Stimulated activated CD4-positive, alpha-beta T cell treated with anti-CD3 and anti-CD28 coated beads, Interleukin-4, amount 100 ng/mL, for 1 hour (primary cell): ENCODE data around the gene SSTR5.
A peak's percentile ranks its signal among the peaks of the same experiment; 100 is the strongest.

Experiments used
- DNase-seq: peaks from one replicate; pipeline ENCODE4 v3.0.0-alpha.2; 2020

Gene SSTR5

DNA sequence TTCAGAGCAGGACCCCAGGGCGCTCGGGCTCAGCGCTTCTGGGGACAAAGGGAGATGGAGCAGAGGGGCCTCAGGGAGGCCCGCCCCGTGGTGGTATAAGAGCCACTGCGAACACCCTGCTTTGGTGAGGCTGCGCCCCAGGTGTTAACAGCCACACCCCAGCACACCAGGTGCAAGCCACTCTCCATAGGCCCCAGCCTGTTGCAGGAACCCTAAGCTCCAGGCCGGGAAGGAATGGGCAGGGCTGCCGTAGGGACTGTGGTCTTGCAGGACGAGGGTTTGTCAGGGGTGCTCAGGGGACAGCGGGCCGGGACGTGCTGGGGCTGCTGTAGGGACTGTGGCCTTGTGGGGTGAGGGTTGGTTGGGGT lies 17.0 kb upstream of the SSTR5 start:
- DNase-seq, result no peak

DNA sequence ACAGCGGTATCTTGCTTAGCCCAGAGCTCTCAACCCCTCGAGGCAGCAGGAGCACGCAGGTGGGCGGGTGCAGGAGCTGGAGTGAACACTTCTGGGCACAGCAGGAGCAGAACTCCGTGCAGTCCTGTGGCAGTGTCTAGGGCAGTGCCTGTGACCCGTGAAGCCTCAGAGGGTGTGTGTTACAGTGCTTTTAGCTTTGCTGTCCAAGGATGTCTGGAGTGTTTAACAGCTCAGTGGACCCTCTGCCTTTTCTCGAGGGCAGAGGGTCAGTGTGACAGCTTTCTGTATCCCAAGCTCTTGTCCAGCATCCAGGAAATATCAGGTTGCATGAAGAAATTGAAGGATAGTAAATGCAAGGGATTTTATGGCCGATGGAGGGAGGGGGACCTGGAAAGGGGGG lies 16.4 kb upstream of the SSTR5 start:
- DNase-seq, result no peak

DNA sequence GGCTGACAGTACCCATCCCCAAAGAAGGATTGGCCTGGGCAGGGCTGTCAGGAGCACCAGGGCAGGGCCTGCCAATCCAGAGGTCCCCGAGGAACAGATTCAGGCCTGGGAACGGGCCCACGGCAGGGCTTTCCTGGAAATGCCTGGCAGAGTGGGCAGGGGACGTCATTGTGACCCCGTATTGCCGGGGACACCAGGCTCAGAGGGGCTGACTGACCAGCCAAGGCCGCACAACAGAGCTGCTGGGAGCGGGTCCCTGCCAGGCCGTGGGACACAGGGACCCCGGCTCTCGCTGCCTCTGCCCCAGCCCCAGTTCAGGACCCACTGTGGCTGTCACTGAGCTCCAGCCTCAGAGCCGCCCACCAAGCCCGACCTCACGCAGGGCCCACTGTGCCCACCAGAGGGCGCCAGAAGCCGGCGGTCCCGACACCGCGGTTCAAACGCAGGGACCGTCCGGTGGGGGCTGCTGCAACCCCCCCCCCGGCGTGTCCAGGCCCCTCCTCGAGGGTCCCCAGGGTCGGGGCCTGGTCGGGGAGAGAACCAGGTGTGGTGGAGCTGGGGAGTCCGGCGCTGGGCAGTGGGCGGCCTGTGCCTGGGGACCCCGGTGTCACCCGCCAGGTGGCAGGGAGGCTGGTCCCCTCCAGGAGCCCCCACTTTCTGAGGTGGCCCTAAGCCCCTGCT lies 15.2 kb upstream of the SSTR5 start:
- DNase-seq, result peak; percentile 77

DNA sequence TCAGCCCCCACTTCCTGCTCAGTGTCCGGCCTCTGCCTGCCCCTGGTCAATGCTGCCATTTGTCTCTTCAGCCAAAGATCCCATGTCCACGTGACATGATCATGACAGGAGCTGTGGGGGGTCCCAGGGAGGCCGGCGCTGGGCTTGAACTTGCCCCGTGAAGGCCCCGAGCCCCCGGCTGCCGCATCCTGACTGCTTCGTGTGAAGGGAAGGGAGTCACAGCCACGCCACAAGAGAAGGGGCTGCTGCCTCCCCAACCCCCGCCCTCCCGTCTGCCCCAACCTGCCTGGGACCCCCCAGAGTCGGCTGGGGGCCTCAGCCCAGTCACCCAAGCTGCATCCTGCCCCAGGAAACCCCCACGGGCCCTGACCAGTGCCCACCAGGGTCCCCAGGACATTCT lies 14.3 kb upstream of the SSTR5 start:
- DNase-seq, result no peak

DNA sequence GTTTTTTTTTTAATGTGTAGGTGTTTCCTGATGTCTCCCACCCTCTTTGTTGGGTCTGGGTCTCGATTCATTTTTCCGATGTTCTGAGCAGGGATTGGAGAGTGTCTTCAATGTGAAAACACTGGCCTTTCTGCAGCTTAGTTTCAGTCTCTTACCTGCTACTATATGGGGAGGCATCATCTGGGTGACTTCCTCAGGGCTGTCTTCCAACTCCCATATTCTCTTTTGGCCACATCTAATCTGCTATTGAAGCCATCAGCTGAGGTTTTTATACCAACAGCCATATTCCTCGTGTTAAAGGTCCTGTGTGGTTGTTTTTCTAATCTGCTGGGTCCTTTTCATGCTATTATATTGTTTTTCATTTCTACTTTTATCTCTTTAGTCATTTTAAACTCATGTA lies 13.2 kb upstream of the SSTR5 start:
- no peak for DNase-seq

DNA sequence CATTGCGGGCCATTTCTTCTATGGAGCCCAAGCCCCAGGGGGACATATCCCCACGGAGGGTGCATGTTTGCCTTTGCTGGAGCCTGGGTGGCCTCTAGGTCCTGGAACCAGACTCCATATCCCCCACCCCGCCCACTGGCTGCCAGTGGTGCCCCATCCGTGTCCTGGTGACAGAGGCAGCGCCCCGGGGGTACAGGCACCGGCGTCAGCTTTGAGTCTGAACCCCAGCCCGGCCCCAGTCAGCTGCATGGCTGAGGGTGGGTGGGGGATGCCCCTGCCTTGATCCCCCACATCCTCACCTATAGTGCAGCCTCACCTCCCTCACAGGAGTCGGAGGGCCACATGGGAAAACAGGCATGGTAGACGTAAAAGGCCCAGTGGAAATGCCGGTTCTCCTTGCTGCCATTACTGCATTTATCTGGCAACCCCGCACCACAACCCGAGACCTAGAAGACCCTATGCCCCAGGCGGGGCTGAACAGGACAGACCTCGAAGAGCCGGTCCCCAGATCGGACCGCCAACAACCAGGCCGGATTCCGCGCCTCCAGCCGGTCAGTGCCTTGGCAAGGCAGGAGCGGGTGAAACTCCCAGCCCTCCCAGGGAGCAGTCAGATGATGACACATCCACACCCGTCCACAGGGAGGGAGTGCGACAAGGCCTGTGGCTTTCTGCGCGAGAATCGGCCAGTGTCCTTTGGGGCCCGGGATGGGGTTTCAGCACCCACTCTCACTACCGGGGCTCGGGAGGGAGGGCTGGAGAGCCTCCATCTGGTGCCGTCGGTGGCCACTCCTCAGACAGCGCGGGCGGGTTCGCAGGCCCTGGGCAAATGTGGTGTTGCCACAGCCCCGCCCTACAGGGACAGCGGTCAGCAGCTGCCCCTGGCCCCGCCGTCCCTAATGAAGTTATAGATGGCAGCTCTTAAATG lies 11.9 kb upstream of the SSTR5 start:
- DNase-seq, result no peak

DNA sequence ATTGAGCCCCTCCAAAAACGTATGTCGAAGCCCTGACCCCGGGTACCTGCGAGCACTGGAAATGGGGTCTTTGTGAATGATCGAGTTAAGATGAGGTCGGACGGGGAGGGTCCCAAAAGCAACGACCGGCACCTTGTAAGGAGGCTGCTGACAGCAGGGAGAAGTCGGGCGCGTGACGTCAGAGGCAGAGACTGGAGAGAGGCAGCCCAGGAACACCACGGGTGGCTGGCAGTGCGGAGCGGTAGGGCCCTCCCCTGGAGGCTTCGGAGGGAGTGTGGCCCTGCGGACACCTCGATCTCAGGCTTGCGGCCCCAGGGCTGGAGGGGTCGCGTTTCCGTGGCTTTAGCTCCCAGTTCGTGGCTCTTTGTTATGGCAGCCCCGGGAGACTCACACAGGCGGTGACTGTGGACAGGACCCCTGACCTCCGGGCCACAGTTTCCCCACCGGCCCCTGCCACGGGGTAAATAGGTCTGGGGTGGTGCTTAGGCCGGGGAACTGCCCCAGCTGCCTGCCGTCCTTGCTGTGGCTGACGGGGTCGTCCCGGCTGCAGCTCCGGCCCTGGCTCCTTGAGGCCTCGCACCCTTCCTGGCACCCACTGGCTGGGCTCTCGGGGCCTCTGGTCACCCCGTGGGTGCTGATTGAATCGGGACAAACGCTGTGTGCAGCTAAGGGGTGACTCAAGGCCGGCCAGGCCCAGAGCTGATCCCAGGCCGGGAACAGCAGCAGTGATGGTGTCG lies 10.6 kb upstream of the SSTR5 start:
- DNase-seq, result no peak

DNA sequence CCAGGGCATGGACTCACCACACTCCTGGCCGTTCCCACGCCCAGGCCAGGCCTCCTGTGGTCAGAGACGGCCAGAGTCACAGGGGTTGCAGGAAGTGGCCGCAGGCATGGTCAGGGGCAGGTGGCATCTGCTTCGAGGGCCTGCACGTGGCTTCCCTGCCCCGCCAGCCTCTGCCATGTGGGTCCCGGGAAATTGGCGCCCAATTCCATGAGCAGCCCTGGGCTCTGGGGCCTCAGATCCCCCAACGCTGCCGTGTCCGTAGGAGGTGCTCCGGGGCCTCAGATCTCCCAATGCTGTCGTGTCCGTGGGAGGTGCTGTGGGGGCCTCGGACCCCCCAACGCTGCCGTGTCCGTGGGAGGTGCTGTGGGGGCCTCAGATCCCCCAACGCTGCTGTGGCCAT lies 9.7 kb upstream of the SSTR5 start:
- DNase-seq, result no peak

DNA sequence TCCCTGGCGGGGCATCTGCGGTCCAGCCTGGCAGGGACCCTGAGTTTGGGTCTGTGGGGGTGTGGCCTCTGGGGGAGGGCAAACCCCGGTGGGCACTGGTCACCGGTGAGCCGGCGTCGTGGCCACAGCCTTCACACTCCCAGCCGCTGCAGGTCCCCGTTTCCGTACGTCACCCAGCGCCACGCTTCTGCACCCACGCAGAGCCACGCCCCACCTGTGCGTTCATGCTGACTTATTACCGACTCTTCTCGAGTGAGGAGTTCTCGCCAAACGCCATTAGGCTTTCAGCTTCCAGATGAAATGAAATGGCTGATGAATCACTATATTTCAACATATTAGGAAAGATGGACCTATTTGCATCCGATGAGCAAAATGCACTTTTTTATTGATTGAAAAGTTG lies 8.8 kb upstream of the SSTR5 start:
- no peak for DNase-seq

DNA sequence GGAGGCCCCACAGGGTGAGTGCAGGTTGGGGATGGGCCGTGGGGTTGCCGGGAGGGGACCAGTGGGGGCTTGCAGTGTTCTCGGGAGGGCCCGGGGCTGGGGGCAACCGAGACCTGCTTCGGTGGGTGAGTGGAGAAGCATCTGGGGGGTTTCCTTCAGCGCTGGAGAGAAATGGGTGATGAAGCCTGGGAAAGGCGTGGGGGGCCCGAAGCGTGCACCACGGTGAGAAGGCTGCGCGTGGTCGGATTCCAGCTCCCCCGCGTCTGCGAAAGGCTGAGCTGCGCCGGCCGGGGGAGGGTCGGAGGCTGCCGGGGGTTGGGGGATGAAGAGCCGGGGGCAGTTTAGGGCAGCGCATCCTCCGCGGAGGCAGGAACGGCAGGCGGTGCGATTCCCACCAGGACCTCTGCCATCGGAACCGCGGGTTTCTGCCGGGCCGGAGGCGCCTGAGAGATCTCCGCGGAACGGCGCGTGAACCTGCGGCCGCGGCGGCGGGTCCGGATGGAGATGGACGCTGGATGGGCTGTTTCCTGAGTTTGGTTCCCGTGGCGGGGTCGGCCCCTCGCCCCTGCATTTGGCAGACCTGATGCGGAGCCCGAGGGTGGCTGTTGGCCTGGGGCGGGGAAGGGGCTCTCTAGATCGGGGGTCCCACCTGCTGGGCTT lies 6.9 kb upstream of the SSTR5 start:
- DNase-seq, result no peak

DNA sequence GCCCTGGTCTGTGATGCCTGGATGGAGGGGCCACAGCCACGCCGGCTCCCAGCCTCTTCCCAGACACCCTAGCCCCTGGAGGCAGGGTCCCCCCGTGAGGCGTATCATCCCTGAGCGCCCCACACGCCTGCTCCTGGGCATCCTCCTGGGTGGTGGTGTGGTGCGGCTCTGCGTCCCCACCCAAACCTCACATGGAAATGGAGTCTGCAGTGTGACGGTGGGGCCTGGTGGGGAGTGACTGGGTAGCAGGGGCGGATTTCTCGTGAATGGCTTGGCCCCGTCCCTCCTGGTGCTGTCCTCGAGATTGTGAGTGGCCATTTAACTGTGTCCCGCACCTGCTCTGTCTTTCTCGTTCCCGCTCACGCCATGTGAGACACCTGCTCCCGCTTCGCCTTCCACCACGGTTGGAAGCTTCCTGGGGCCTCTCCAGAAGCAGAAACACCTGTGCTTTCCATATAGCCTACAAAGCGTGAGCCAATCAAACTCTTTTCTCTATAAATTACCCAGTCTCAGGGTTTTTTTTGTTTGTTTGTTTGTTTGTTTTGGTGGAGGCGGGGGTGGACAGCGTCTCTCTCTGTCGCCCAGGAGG lies 5.9 kb upstream of the SSTR5 start:
- DNase-seq, result no peak

DNA sequence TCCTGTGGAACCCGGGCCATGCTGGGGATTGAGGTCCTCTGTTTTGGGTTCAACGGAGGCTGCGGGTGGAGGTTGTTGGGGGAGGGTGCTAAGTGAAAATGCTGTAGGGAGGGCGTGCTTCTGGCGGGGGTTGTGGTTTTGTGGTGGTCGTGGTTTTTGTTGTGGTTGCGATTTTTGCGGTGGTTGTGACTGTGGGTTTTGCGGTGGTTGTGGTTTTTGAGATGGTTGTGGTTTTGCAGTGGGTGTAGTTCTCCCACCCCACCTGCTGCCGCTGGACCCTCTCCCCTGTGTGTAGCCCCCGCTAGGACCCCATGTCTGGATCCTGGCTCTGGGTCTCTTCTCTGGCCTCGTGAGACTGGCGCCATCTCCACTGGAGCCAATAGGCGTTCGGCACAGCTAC lies 4.9 kb upstream of the SSTR5 start:
- DNase-seq, result no peak

DNA sequence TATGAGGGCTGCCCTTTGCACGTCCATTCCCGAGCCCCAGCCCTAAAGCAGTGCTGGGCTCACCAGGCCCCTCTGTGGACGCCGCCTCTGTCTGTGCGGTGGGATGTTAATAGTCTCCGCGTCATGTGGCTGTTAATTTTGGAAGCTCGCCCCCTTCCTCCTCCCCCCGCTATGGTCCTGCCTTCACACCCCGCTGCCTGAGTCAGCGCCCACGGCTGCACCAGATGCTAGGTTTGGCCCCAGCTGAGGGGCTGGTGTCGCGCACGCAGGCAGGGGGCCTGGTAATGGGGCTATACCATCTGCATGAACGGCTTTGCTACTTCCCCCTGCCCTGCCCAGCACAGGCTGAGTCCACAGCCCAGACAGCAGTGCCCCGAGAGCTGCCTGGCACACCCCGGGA lies 4.1 kb upstream of the SSTR5 start:
- no peak for DNase-seq

DNA sequence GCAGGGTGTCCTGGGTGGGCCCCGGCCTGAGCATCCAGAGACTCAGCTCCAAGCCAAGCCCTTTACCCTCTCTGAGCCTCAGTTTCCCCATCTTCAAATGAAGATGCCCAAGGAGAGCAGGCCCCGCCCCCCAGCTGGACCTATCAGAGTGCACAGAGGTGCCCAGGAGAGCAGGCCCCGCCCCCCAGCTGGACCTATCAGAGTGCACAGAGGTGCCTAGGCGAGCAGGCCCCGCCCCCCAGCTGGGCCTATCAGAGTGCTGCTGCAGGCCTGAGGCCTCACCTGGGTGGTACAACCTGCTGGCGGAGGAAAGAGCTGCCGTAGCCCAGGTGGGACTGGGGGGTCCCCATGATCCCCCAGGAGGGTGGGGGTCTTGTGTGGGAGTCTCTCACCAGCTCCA lies 3.4 kb upstream of the SSTR5 start:
- no peak for DNase-seq

DNA sequence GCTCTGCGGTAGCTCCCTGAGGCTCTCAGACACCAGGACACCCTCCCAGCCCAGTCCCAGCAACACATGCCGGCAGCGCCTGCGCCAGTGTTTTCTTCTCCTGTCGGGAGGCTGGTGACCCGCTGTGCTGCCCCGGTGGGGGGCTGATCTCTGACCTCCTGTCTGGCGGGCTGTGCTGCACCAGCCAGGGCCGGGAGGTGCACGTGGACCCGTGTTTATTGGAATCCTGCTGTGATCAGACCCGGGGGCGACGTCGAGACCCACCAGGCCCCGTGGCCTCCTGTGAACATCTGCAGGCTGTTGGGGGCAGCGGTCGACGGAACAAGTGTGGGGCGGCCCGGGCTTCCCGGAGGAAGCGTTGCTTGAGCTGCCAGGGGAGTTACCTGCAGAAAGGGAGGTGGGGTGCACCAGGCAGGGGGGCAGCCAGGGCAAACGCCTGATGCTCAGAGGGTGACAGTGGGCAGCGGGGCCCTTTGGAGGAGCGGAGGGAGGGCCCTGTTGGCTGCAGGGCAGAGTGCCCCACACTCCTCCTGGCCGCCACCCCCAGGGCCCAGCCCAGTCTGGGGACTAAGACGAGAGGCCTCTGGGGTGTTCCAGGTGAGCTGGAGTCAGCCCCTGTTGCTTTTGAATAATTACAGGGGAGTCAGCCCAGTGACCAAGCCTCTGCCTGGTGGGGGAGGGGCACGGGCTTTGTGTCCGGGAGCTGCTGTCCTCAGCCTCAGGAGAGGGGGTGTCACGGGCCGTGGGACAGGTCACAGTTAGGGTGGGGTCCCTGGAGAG lies 2.3 kb upstream of the SSTR5 start:
- no peak for DNase-seq

DNA sequence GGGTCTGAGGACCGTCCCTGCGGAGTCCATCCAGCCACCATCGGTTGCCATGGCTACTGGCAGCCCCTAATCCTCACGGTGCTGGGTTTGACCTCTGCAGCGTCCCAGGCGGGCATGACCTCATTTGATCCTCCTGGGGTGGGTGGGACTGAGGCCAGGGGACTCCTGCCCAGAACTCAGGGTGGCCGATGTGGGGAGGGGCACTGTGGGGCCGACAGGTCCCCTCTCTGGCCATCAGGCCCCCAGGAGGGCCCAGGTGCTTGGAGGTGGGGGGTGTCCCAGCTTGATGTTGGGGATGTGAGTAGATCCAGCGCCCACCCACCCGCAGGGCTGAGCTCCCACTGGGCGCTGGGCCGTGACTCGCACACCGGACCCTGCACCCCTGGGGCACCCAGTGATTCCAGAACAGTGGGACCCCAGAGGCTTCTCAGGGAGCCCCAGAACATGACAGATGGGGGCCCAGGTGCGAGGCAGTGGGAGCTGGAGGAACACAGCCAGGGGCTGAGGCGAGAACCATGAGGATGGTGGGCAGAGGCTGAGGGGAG lies 1.6 kb upstream of the SSTR5 start:
- no peak for DNase-seq

DNA sequence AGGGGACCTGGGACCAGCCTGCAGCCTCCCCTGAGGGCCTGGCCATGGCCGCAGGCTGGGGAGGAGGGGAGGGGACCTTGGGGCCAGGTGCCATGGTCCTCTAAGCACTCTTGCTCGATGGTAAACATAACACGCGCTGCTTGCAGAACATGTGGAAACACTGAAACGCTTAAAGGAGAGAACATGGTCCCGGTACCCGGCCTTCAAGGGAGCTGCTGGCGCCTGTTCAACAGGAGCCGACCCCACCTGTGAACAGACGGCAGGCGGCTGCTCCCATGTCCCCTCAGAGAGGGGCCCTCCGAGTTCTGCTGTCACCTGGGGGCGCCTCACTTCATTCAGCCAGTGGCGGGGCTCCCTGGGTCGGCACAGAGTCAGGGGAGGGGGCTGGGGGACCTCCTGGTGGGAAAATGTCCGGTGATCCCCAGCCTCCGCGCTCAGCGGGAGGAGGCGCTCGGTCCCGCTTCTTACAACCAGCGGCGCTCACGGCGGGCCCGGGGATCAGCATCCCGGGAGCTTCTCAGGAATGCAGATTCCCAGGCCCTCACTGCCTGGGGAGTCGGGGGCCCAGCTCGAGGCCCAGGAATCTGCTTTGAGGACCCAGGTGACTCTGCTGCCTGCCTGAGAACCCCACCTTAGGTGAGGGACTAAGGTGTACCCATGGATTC lies 854 bp upstream of the SSTR5 start:
- DNase-seq, result no peak

DNA sequence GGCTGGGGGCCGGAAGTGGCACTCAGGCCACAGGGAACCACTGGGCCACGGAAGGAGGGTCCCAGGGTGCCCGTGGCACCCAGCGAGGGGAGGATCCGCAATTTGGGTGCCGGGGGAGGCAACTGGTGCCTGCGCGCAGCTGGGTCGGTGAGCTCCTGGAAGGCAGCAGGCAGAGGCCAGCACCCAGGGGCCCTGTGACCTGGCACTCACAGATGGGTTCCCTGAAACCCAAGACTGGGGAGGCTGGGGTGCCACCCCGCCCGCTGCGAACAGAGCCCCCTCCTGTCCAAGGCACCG lies 663 bp downstream of the SSTR5 start:
- DNase-seq, result no peak

DNA sequence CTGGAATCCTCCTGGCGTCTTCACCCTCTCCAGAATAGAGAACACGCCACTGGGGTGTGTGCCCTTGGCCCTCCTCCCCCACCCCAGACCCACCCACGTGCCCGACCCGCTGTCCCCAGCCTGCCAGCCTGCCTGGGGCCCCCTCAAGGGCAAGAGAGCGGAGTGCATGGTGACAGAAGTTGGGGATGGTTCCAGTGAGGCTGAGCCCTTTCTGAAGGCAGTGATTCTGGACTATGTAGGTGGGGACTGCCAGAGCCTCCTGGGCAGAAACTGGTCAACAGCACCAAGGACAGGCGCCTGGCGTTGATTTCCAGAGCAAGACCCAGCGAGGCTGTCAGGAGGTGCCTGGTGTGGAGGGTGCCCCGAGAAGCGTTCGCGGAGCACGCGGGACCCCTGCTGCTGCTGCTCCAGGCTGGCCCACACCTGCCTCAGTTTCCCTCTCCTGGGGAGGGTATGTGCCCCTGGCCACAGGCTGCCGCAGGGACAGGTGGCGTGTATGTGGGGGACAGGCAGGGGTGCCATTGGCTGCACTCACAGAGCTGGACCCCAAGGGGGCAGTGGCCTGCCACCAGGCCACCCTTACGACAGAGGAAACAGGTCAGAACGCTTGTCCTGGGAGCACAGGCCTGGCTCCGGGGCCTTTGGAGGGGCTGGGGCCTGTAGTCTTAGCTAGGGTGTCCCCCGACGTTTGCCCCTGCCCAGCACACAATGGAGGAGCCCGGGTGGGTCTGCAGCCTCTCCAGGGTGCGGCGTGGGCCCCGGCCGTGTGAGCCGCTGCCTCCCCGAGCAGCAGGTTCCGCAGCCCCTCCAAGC lies 1.2 kb downstream of the SSTR5 start:
- no peak for DNase-seq

DNA sequence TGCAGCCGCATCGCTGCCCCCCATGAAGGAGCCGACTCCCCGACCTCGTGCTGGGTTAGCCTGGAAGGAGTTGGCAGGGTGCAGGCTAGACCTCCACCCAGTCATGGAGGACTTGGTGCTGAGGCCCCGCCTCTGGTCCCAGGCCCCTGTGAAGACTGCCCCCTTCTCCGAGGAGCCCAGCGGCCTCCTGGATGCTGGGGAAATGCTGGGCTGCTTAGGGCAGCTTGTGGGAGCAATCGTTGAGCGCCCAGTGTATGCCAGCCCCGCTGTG lies 1.8 kb downstream of the SSTR5 start:
- DNase-seq, result no peak

DNA sequence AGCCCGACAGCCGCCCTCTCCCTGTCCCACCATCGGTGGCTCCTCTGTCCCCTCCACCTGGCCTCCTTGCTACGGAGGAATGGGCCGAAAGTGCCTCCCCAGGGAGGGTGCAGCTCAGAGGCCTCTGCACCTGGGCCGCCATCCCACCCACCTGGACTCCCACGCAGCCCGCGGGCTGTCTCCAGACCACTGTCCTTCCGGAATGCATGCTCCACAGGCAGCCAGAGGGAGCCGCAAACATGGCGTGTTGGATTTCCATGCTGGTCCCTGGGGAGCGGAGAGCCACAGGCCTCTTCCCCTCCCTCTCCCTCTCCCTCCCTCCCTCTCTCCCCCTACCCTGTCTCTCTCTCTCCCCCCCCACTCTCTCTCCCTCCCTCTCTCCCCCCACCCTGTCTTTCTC lies 3.0 kb downstream of the SSTR5 start:
- DNase-seq, result no peak
